HG02588 (cell line): Measurements from ENCODE around the gene IFNA17.
"Not testable (repeated sequence)": the region's sequence is repeated elsewhere in the genome, so short reads cannot be mapped to it uniquely, and the experiment has no call there.

Source experiments
- ATAC-seq: cut with Tn5 transposase; IDR thresholded peaks from one replicate; pipeline ENCODE4 v1.9.1; 2021; ENCODE audit warnings: mild to moderate bottlenecking, moderate library complexity; ENCODE audit not compliant: unreplicated experiment

Gene IFNA17

GRCh38 chr9:21228122-21228521 is at the start of gene IFNA17:
Gene IFNA17, minus strand, starts transcription at chr9:21228222. Its CDS starts 49 bp downstream, at chr9:21228173.
- ATAC-seq: no peak

GRCh38 chr9:21268347-21268657 is 40.3 kb upstream of the IFNA17 start:
- ATAC-seq: no peak

GRCh38 chr9:21267485-21268346 is 39.7 kb upstream of the IFNA17 start:
- no peak for ATAC-seq

- ATAC-seq: no peak
These were observed 38.9 kb upstream of the IFNA17 start for GRCh38 chr9:21266733-21267484.

DNA sequence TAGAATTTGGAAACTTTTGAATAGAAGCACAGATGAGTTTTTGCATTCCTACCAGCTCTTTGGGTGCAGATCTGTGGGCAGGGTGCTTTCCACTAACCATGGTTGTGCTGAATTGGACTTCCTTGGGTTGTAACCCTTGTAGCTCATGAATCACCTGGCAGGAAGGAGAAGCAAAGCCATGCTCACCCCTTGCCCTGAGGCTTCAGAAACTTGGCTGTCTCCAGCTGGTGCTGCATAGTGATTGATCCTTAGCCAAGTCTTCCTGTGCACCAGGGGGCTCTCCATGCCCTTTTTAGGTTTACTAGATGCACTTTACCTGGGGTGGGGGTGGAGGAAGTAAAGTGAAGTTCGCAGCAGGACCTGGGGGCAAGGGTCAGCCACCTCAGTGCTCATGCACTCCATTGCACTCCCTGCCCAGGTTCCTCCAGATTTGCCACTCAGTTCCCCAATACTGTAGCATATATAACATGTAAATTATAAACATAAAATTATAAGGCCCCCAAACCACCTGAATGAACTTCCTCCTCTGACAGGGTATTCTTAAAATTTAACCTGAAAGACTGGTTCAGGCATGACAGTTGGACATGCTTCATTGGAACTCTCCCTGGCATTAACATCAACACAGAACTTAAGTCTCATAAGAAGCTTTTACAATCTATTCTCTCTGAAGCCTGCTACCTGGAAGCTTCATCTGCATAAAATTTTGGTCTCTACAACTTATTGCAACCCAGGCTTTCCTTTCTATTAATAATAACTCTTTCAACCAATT is 37.6 kb upstream of the IFNA17 start:
- no peak for ATAC-seq

DNA sequence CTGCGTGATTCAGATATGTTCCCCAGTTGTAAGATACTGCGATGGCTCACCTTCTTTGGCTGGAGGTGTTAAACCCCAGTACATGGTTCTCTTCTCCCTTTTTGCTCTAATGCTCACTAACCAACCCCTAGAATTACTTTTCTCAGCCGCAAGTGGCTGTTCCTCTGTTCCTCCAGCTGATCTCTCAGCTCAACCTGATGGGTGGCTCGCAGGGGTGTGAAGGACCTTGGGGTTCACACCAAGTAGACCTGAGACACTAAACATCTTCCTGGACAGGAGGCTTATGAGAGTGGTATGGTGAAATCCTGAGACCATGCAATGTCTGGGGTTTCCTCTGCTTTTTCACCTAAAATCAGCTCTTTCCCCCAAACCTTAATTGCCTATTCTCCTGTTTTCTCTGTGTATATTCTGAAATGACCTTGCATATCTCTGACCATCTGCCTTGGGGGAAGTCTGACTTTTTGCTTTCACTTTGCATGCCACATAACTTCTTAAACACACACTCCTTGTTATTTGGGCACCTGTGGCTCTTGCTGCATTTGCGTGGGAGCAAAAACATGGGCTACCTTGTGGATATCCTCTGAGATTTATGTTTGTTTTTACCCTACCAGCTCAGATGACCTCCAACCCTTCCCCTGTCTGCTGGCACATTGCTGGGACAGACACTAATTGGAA is 27.7 kb upstream of the IFNA17 start:
- no peak for ATAC-seq

DNA sequence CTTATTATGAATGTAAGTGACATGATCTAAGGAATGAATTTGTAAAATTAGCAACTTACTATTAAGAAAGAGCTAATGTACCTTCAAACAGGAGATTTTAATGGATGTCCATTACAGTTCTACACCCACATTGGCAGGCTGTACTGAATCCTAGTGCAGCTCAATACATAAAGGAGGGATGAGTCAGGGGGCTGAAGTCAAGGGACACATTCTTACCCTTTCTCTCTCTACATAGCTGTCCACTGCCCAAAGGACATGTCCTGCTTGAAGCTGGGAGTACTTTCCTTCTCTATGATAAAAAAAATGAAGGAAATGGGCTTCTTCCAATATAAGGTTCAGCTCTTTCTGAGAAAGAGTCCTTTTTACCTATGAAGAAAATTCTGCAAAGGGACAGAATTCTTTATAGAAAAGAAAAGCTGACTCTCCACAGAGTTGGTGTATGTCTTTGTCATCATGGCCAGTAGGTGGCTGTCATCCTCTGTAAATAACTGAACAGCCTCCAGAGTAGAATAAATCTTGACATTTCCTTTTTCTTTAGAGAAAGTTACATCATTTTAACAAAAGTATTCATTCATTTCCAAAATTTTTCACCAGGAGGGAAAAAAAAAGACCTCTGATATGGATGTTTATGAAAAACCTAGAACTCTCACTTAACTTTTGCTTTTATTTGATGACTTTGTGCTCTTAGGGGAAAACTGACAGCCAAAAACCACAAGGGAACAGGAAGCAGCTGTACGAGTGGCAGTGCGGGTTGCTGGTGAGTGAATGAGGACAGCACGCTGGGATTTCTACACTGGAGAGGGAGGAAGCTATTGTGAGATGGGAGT is 24.9 kb upstream of the IFNA17 start:
- ATAC-seq: peak; percentile 74

GRCh38 chr9:21251638-21252037 is 23.6 kb upstream of the IFNA17 start:
- ATAC-seq: no peak

GRCh38 chr9:21251190-21251589 is 23.2 kb upstream of the IFNA17 start:
- ATAC-seq: no peak

- no peak for ATAC-seq
These were observed 16.8 kb upstream of the IFNA17 start for GRCh38 chr9:21244836-21245235.

- ATAC-seq: no peak
These were observed 11.9 kb upstream of the IFNA17 start, which contains the start of gene IFNA14 for GRCh38 chr9:21239911-21240310. Gene IFNA14, minus strand, starts transcription at chr9:21240005. Its CDS starts 70 bp downstream, at chr9:21239935.

- not testable (repeated sequence) for ATAC-seq
These were observed 8.3 kb upstream of the IFNA17 start for GRCh38 chr9:21236360-21236714.

DNA sequence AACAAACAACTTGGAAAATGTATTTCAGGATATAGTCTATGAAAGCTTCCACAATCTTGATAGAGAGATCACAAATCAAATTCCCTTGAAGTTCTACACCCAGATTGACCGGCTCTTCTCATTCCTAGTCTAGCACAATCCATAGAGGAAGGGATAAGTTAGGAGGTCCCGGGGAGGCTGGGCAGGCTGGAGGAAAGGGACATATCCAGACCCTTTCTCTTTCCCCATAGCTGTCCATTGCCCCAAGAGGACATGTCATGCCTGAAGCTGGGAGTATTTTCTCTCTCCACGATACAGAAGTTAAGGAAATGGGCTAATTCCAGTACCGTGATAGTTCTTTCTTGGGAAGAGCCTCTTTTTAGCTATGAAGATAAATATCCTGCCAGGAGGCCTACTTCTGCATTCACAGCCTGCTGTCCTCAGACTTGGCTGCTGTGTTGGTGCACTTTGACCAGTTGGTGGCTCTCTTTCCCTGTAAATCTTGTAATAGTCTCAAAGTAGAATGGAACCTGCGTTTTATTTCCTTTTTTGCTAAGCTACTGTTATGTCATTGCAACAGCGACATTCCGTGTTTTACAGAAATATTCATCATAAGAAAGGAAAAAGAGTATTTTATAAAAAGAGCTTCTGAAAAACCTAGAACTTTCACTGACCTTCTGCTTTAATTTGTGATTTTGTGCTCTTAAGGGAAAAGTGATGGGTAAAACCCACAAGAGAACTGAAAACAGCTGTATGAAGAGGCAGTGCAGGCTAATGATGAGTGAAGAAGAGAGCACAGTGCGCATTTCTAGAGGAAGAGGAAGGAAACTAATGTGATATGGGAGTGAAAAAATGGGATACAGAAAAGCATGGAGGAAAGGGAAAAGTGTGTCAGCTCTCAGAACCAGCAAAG is 7.7 kb upstream of the IFNA17 start:
- not testable (repeated sequence) for ATAC-seq

GRCh38 chr9:21234153-21234687 is 6.2 kb upstream of the IFNA17 start:
- no peak for ATAC-seq

DNA sequence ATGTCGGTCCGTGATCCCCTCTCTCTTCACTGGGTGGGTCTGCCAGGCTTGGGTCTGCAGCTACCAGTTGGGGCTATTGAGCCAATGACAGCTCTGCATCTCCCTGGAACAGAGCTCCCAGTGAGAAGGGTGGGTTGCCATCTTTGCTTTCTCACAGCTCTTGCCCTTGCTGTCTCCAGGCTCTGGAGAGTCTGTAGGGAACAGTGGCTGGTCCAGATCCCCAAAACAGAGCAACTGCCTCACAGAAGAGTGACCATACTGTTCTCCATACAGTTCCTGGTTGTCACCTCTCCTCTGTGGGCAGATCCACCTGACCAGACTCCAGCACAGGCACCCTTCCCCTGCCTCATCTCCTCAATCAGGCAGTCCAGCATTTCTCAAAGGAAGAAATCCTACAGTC is 5.2 kb upstream of the IFNA17 start:
- ATAC-seq: no peak

DNA sequence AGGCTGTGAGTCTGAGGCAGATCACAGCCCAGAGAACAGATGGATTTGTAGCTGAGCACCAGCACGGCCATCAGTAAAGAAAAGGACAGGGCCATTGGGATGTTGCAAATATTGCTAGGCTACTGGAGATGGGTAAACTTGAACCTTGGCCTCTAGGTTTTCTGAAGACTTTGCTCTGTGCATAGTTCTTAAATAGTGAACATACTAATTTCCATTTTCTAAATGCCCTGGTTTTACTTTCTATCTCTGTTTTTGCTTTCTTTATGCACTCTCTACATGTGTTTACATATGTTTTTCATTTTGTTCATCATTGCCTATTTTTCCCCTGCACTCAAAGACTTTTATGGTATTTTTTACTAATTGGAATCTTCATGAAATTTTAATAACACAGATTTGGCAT is 10.8 kb downstream of the IFNA17 start, which contains the start of gene IFNA16:
Gene IFNA16, minus strand, starts transcription at position 101 of the 400 bp plus-strand sequence. Its CDS starts 6 bp downstream, at position 95.
- ATAC-seq: not testable (repeated sequence)

GRCh38 chr9:21213411-21214326 is 14.4 kb downstream of the IFNA17 start:
- ATAC-seq: peak; percentile 68
